K562 (cell line): Measurements from ENCODE around the gene MELK. TPM values are rescaled to one million over a fixed set of nuclear protein-coding genes. Genes with fewer than 3 reads are reported as not detected.

ENCODE experiments used
- ATAC-seq: fragments of 200-7000 bp; cut with Tn5 transposase; 3 replicates; pipeline ENCODE4 v1.9.1; 2020; ENCODE audit warnings: moderate library complexity
- BruUV-seq: library from RNA; stranded (reverse); fragments of 400-500 nt; replicated peaks from 2 replicates; lab custom pipeline; 2021; lab: Mats Ljungman, UMichigan
- CTCF ChIA-PET: fragments of 300-600 bp; formaldehyde crosslinking; extraction: SDS; loops from one replicate; lab custom pipeline; 2021; ENCODE audit warnings: low intra/inter-chr PET ratio; lab: Yijun Ruan, JAX
- POLR2A ChIA-PET: fragments of 300-600, 350-650 bp; sonication (Branson Sonifier 250); formaldehyde crosslinking; extraction: SDS; loops from one replicate; lab custom pipeline; 2021; ENCODE audit warnings: antibody characterized with exemption, inconsistent platforms; lab: Yijun Ruan, JAX
- DNase-seq, 4 experiments: peaks; one replicate each; pipeline versions ENCODE4 v3.0.0 to v3.0.0-alpha.2; 2011 to 2018; ENCODE audit warnings: low spot score in 3 of 4, mixed read lengths in 3 of 4; ENCODE audit errors: extremely low read depth in 1 of 4
- FAIRE-seq: peaks from 2 replicates; lab custom pipeline; 2011; peaks lifted over from hg19 to GRCh38; lab: Jason Lieb, UNC
- H2AFZ ChIP-seq: 2 replicates; pipeline ENCODE4 v1.6.0; 2011; ENCODE audit warnings: low read depth, low read length, control low read depth, inconsistent platforms
- H3K27ac ChIP-seq: fragments of 200-600 bp; 3 replicates; pipeline ENCODE4 v1.8.0; 2011; ENCODE audit warnings: low read depth, mild to moderate bottlenecking, control low read depth, inconsistent platforms, low read length, moderate library complexity, mixed read lengths; ENCODE audit errors: extremely low read depth
- H3K27me3 ChIP-seq, 2 experiments: fragments of 300-600 bp in 1 of 2; 2 replicates in 1 of 2; 3 replicates in 1 of 2; pipeline versions ENCODE4 v1.6.0 to v1.8.0; 2011; ENCODE audit warnings: inconsistent platforms in 2 of 2, low read length in 2 of 2, mild to moderate bottlenecking in 1 of 2, mixed read lengths in 1 of 2, moderate library complexity in 1 of 2; ENCODE audit not compliant: control insufficient read depth in 2 of 2, insufficient read depth in 2 of 2
- H3K36me3 ChIP-seq: fragments of 300-600 bp; 3 replicates; pipeline ENCODE4 v1.8.0; 2011; ENCODE audit warnings: mild to moderate bottlenecking, low read length, inconsistent platforms; ENCODE audit not compliant: control insufficient read depth, insufficient read depth
- H3K4me1 ChIP-seq, 2 experiments: fragments of 200-600 bp in 1 of 2; replicated peaks in 1 of 2; 2 replicates in 1 of 2; 3 replicates in 1 of 2; pipeline versions ENCODE4 v1.5.1 to v1.8.0; 2011; ENCODE audit warnings: inconsistent platforms in 2 of 2, low read length in 2 of 2, mild to moderate bottlenecking in 1 of 2, mixed read lengths in 1 of 2, moderate library complexity in 1 of 2; ENCODE audit not compliant: control insufficient read depth in 2 of 2, insufficient read depth in 2 of 2
- H3K4me2 ChIP-seq: 2 replicates; pipeline ENCODE4 v1.6.1; 2011; ENCODE audit warnings: low read length, control low read depth, inconsistent platforms, mixed read lengths; ENCODE audit not compliant: insufficient read depth
- H3K4me3 ChIP-seq: fragments of 200-600 bp; sonication (generic), shearing (Covaris generic); 2 replicates; pipeline ENCODE4 v1.5.1; 2016; ENCODE audit warnings: control low read depth, inconsistent platforms
- H3K79me2 ChIP-seq: fragments of 200-600 bp; 3 replicates; pipeline ENCODE4 v1.8.0; 2011; ENCODE audit warnings: low read length, inconsistent platforms; ENCODE audit not compliant: control insufficient read depth, insufficient read depth
- H3K9ac ChIP-seq, 2 experiments: 2 replicates each; pipeline versions ENCODE4 v1.6.0 to v1.6.1; 2011; ENCODE audit warnings: low read depth in 2 of 2, low read length in 2 of 2, control low read depth in 1 of 2, inconsistent platforms in 1 of 2, mild to moderate bottlenecking in 1 of 2, mixed read lengths in 1 of 2; ENCODE audit not compliant: insufficient read depth in 1 of 2
- H3K9me1 ChIP-seq: one replicate; pipeline ENCODE4 v1.6.0; 2011; ENCODE audit warnings: inconsistent platforms, mild to moderate bottlenecking, low read length, moderate library complexity; ENCODE audit not compliant: control insufficient read depth, insufficient read depth
- H3K9me3 ChIP-seq: replicated peaks from 2 replicates; pipeline ENCODE4 v1.5.1; 2011; ENCODE audit warnings: low read depth, low read length, inconsistent platforms; ENCODE audit not compliant: control insufficient read depth, insufficient read depth
- H4K20me1 ChIP-seq: replicated peaks from 2 replicates; pipeline ENCODE4 v1.6.1; 2011; ENCODE audit warnings: low read length, inconsistent platforms, mixed read lengths; ENCODE audit not compliant: control insufficient read depth, insufficient read depth
- ATF1 ChIP-seq, 2 experiments: fragments of 450-650 bp in 1 of 2; IDR thresholded peaks; 2 replicates each; pipeline ENCODE4 v1.6.1; 2016; ENCODE audit warnings: missing compliant biosample characterization in 1 of 2, missing genetic modification characterization in 1 of 2
- FOSL1 ChIP-seq: fragments of 200-800 bp; sonication (Bioruptor generic); conservative IDR thresholded peaks from 2 replicates; pipeline ENCODE4 v1.6.1; 2016; ENCODE audit warnings: missing genetic modification characterization, missing compliant biosample characterization
- HMGXB4 ChIP-seq: sonication (generic); formaldehyde crosslinking; IDR thresholded peaks from 2 replicates; pipeline ENCODE4 v1.8.1; 2023; ENCODE audit warnings: mild to moderate bottlenecking, missing genetic modification reagents
- JUN ChIP-seq, 2 experiments: sonication (generic) in 1 of 2; formaldehyde crosslinking in 1 of 2; IDR thresholded peaks; 2 replicates each; pipeline versions ENCODE4 v1.6.1 to v1.8.0; 2012 to 2022; ENCODE audit warnings: borderline replicate concordance in 2 of 2, mild to moderate bottlenecking in 2 of 2, improper control_type of control experiment in 1 of 2, low read depth in 1 of 2, low read length in 1 of 2, missing genetic modification reagents in 1 of 2
- MAFF ChIP-seq: IDR thresholded peaks from 2 replicates; pipeline ENCODE4 v1.6.1; 2012; ENCODE audit warnings: low read length, improper control_type of control experiment
- NR2C1 ChIP-seq, 2 experiments: fragments of 450-650 bp; IDR thresholded peaks; 2 replicates each; pipeline ENCODE4 v1.6.1; 2017; ENCODE audit warnings: mild to moderate bottlenecking in 2 of 2, antibody characterized with exemption in 1 of 2, inconsistent platforms in 1 of 2, missing compliant biosample characterization in 1 of 2, missing genetic modification characterization in 1 of 2
- POU5F1 ChIP-seq: fragments of 150-350 bp; IDR thresholded peaks from 2 replicates; pipeline ENCODE4 v1.6.1; 2014; ENCODE audit warnings: borderline replicate concordance, low read length, low read depth, mild to moderate bottlenecking; ENCODE audit not compliant: partially characterized antibody
- SRSF7 ChIP-seq: fragments of 200-400 bp; formaldehyde crosslinking; optimal IDR thresholded peaks from 2 replicates; pipeline ENCODE3; 2017; ENCODE audit warnings: mild to moderate bottlenecking, low read depth, low read length
- ZBTB5 ChIP-seq: fragments of 450-650 bp; IDR thresholded peaks from 2 replicates; pipeline ENCODE4 v1.6.1; 2017; ENCODE audit warnings: antibody characterized with exemption
- ZNF592 ChIP-seq: fragments of 450-650 bp; IDR thresholded peaks from 2 replicates; pipeline ENCODE4 v1.6.1; 2017; ENCODE audit warnings: antibody characterized with exemption, mild to moderate bottlenecking
- WGBS: fragments of 100-300 bp; shearing (Covaris generic); methylation state at CpG from one replicate; pipeline ENCODE4 v1.1.6; 2016; ENCODE audit warnings: low coverage, mixed read lengths; ENCODE audit not compliant: insufficient coverage; ENCODE audit errors: missing lambda C conversion rate; 5-methylcytosine and 5-hydroxymethylcytosine counted together
- in situ Hi-C: fragments of 300-500 bp; cut with MboI; formaldehyde crosslinking; loops from 4 replicates; pipeline ENCODE4 v1.15.0; 2018; ENCODE audit warnings: inconsistent platforms, mixed read lengths
- intact Hi-C: fragments of 100-400 bp; cut with micrococcal nuclease; formaldehyde crosslinking; loops from 2 replicates; pipeline ENCODE4 v1.14.2; 2022
- polyA plus RNA-seq, 8 experiments: library from polyadenylated mRNA; depleted of rRNA in 4 of 8; stranded (reverse) in 5 of 8; unstranded in 3 of 8; fragments of >200 nt; fragmentation: Nextera tagmentation in 2 of 8; fragmentation: Illumina TruSeq in 1 of 8; extraction: Ambion mirVana in 2 of 8; extraction: Trizol in 1 of 8; gene quantifications; 2 replicates each; pipeline versions ENCODE4 v1.2.1 to v1.2.3, GENCODE V29; 2011 to 2014; ENCODE audit warnings: inconsistent platforms in 1 of 8, missing spikeins in 1 of 8
- total RNA-seq, 7 experiments: library from RNA; depleted of rRNA in 6 of 7; stranded (reverse); fragments of >200 nt in 6 of 7; fragmentation: Illumina TruSeq in 2 of 7; extraction: Trizol in 2 of 7; gene quantifications; 2 replicates each; pipeline versions ENCODE4 v1.2.1 to v1.2.3, GENCODE V29; 2011 to 2021; ENCODE audit warnings: low replicate concordance in 1 of 7

MELK gene
- total and polyA plus RNA-seq, 9 of the 15 experiments (the other 6 are each of a cell fraction or from before 2014, with no cell fraction given), result 33.3 to 57.3 (median 43.8) TPM

- TF ChIP-seq JUN (IDR thresholded peaks at IDR 0.05; ENCODE audit: borderline replicate concordance, low read depth, low read length) (0 out of 2 replicates have a peak, but pooled peaks have one; percentile 18), JUN (CRISPR knock-in tag; IDR thresholded peaks at IDR 0.05; ENCODE audit: borderline replicate concordance) (no peak)
Measured at GRCh38 chr9:36575411-36575882, 2.8 kb downstream of the MELK start (continued).

- intact Hi-C loops (no loop called here), in situ Hi-C loops (no loop called here)
- Histone ChIP-seq H3K4me2 (no peak overlapping the region), H3K4me1 (peaks cover 10% of the 10 kb centered on the region in 2 experiments; a peak in 2 of 5 replicates), H3K27me3 (no peaks in the 10 kb centered on the region), H3K9me1 (peaks cover 3% of the 10 kb centered on the region), H3K9me3 (no peaks in the 10 kb centered on the region), H3K27ac (no peak overlapping the region), H3K9ac (no peak overlapping the region), H3K4me3 (no peak overlapping the region), H3K36me3 (peaks cover 24% of the 10 kb centered on the region; the same call in 1 of the 3 replicates), H4K20me1 (no peaks in the 10 kb centered on the region), H3K79me2 (peaks cover 69% of the 10 kb centered on the region), H2AFZ (no peak overlapping the region)
- ATAC-seq (no peak), DNase-seq (no peak), FAIRE-seq (no peak)
- ChIA-PET POLR2A (interaction anchor here (1.3 kb wide), 1 partner anchor 22 kb away, joined by 4 read pairs; no protein-coding TSS in a partner anchor), CTCF (no interaction called here)
- no TSS peak for BruUV-seq
- WGBS, result 96% methylated on average over 3 of the region's 3 CpGs
- no peak for TF ChIP-seq MAFF
- no peak for TF ChIP-seq ZBTB5
- no peak for TF ChIP-seq SRSF7
- no peak for TF ChIP-seq POU5F1
- TF ChIP-seq HMGXB4 (CRISPR knock-in tag), result no peak
- no peak for TF ChIP-seq ZNF592
- TF ChIP-seq ATF1 (CRISPR knock-in tag; IDR thresholded peaks at IDR 0.05), result no peak
- TF ChIP-seq ATF1 (tag; IDR thresholded peaks at IDR 0.05), result no peak
- TF ChIP-seq FOSL1 (tag), result no peak
- TF ChIP-seq NR2C1 (IDR thresholded peaks at IDR 0.05), result no peak
- TF ChIP-seq NR2C1 (tag; IDR thresholded peaks at IDR 0.05), result no peak
Measured at GRCh38 chr9:36576866-36577265, 4.2 kb downstream of the MELK start.
